ENCODE data around the gene CNOT4. TPM values are rescaled to one million over a fixed set of nuclear protein-coding genes. Genes with fewer than 3 reads are reported as not detected.

The CNOT4 gene
- polyA plus RNA-seq, 2 of the 4 experiments (the other 2 are of a cell fraction), result 10.0 to 16.4 TPM

DNA sequence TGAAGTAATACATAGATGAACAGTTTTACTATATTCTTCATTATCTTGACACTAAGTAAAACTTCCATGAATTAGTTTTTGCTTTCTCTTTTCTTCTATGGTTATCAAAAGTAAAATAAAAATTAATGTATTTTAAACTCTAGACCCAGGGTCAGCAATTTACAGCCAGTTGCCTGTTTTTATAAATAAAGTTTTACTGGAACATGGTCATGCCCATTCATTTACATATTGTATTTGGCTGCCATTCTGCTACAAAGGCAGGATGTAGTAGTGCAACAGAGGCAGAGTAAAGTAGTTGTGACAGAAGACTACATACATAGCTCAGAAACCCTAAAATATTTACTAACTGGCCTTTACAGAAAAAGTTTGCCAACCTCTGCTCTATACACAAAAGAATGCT is 98.8 kb downstream of the CNOT4 start:
- ChIA-PET POLR2A (no interaction called here), CTCF (interaction anchor here (1.4 kb wide), 1 partner anchor 75 kb away, joined by 4 read pairs; no protein-coding TSS in a partner anchor)
- Histone ChIP-seq H3K9me3 (no peaks in the 10 kb centered on the region), H3K4me3 (no peak overlapping the region), H3K27ac (no peak overlapping the region), H3K4me1 (no peaks in the 10 kb centered on the region), H3K4me2 (no peak overlapping the region)
- ATAC-seq, result no peak
- no peak for DNase-seq (ENCODE audit: low read depth in 1 of 2, low spot score in 1 of 2)
- TF ChIP-seq, protein P1, sequence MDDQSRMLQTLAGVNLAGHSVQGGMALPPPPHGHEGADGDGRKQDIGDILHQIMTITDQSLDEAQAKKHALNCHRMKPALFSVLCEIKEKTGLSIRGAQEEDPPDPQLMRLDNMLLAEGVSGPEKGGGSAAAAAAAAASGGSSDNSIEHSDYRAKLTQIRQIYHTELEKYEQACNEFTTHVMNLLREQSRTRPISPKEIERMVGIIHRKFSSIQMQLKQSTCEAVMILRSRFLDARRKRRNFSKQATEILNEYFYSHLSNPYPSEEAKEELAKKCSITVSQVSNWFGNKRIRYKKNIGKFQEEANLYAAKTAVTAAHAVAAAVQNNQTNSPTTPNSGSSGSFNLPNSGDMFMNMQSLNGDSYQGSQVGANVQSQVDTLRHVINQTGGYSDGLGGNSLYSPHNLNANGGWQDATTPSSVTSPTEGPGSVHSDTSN (IDR thresholded peaks at IDR 0.05), result no peak
- TF ChIP-seq HOXB13 (CRISPR knock-in tag; IDR thresholded peaks at IDR 0.05; ENCODE audit: low read depth) (no peak), GATA3 (IDR thresholded peaks at IDR 0.05; ENCODE audit: borderline replicate concordance) (no peak), TP53 (CRISPR knock-in tag; IDR thresholded peaks at IDR 0.05) (no peak), RCOR1 (IDR thresholded peaks at IDR 0.05; ENCODE audit: low read depth, low read length) (no peak), FOSB (CRISPR knock-in tag; IDR thresholded peaks at IDR 0.05) (no peak), ZC3H11A (IDR thresholded peaks at IDR 0.05) (no peak), CHD4 (IDR thresholded peaks at IDR 0.05; ENCODE audit: borderline replicate concordance) (no peak), POLR2AphosphoS2 (conservative IDR thresholded peaks at IDR 0.05; ENCODE audit: low read length) (no peak), KDM1A (IDR thresholded peaks at IDR 0.05; ENCODE audit: low read depth) (no peak)
- TF ChIP-seq, protein P2, sequence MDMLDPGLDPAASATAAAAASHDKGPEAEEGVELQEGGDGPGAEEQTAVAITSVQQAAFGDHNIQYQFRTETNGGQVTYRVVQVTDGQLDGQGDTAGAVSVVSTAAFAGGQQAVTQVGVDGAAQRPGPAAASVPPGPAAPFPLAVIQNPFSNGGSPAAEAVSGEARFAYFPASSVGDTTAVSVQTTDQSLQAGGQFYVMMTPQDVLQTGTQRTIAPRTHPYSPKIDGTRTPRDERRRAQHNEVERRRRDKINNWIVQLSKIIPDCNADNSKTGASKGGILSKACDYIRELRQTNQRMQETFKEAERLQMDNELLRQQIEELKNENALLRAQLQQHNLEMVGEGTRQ (IDR thresholded peaks at IDR 0.05), result no peak
- TF ChIP-seq, protein P3, sequence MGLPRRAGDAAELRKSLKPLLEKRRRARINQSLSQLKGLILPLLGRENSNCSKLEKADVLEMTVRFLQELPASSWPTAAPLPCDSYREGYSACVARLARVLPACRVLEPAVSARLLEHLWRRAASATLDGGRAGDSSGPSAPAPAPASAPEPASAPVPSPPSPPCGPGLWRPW (IDR thresholded peaks at IDR 0.05), result no peak
- no peak for FAIRE-seq

DNA sequence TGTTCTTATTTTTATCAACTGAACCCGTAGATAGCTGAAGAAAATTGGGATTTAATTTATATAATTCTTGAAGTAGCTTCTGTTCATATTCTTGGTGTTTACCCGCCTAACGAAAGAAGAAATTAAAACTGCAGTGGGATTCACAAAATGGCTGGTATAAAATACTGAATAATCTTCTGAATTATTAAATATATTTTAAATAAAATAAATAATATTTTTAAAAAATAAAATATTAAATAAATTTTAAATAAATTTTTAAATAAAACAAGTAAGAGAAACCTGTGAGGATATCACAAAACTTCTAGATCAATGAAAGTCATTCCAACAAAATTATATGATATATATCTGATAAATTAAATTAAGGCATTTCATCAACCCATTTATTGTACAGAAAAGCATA is 99.4 kb downstream of the CNOT4 start:
- no peak overlapping the region for H3K4me3 ChIP-seq
- H3K4me2 ChIP-seq, result no peak overlapping the region
- ChIA-PET POLR2A (interaction anchor here (0.7 kb wide), 1 partner anchor 8 kb away, joined by 5 read pairs; no protein-coding TSS in a partner anchor), CTCF (interaction anchor here (1.1 to 1.4 kb wide), 2 partner anchors 75 to 129 kb away, joined by 3 to 4 read pairs; no protein-coding TSS in a partner anchor)
- TF ChIP-seq EHMT2 (IDR thresholded peaks at IDR 0.05; ENCODE audit: low read depth) (no peak), NFE2L2 (conservative IDR thresholded peaks at IDR 0.05; ENCODE audit: low read length) (no peak), CEBPB (IDR thresholded peaks at IDR 0.05) (no peak)
- TF ChIP-seq, protein P1 (IDR thresholded peaks at IDR 0.05), result no peak
- TF ChIP-seq, protein P4, sequence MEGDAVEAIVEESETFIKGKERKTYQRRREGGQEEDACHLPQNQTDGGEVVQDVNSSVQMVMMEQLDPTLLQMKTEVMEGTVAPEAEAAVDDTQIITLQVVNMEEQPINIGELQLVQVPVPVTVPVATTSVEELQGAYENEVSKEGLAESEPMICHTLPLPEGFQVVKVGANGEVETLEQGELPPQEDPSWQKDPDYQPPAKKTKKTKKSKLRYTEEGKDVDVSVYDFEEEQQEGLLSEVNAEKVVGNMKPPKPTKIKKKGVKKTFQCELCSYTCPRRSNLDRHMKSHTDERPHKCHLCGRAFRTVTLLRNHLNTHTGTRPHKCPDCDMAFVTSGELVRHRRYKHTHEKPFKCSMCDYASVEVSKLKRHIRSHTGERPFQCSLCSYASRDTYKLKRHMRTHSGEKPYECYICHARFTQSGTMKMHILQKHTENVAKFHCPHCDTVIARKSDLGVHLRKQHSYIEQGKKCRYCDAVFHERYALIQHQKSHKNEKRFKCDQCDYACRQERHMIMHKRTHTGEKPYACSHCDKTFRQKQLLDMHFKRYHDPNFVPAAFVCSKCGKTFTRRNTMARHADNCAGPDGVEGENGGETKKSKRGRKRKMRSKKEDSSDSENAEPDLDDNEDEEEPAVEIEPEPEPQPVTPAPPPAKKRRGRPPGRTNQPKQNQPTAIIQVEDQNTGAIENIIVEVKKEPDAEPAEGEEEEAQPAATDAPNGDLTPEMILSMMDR (IDR thresholded peaks at IDR 0.05), result no peak
- FAIRE-seq (no peak), DNase-seq (ENCODE audit: low read depth in 1 of 2, low spot score in 1 of 2) (no peak), ATAC-seq (no peak)
- 92% methylated on average over 3 of the region's 3 CpGs for WGBS (ENCODE audit: missing lambda C conversion rate)
- no peak overlapping the region for H3K27ac ChIP-seq
- no peaks in the 10 kb centered on the region for H3K4me1 ChIP-seq
- no peaks in the 10 kb centered on the region for H3K9me3 ChIP-seq

DNA sequence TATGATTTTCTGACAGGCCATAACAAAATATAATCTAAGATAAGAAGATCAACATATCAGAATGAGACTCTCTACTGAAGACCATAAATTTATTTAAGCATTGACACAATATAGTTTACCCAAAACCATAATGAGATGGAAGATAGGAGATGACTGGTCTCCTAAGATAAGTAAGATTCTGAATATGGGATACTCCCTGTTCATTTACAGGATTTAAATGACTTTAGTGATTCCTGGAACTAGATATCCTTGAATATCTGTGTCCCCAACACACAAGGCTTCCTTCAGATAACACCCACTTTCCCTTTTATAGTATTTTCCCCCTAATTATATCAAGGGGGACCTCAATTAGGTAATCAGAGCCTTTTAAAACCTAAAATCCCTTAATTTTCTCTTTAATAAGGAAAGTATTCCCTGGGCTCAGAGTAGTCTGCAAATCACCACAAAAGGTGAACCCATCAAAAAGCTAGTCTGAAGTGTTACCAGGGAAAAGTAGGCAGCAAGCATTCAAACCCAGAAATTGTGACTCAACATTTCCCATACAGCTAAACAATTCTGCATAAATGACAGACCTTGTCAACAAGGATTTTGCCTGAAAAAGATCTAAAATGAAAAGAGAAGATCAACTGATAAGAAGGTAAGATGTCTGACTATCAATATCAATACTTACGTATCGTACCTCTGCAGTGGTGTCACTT is 99.9 kb downstream of the CNOT4 start:
- no peaks in the 10 kb centered on the region for H3K4me1 ChIP-seq
- no peak overlapping the region for H3K4me2 ChIP-seq
- CTCF ChIA-PET, result interaction anchor here (1.1 kb wide), 1 partner anchor 129 kb away, joined by 3 read pairs; no protein-coding TSS in a partner anchor
- no peaks in the 10 kb centered on the region for H3K9me3 ChIP-seq
- ATAC-seq, result no peak
- no peak for DNase-seq (ENCODE audit: low read depth in 1 of 2, low spot score in 1 of 2)
- no peak for FAIRE-seq
- POLR2A ChIA-PET, result interaction anchor here (0.7 kb wide), 1 partner anchor 9 kb away, joined by 5 read pairs; no protein-coding TSS in a partner anchor
- WGBS (ENCODE audit: missing lambda C conversion rate), result 94% methylated on average over 2 of the region's 2 CpGs
- H3K27ac ChIP-seq, result no peak overlapping the region
- no peak overlapping the region for H3K4me3 ChIP-seq
- TF ChIP-seq RARB (CRISPR knock-in tag; IDR thresholded peaks at IDR 0.05) (no peak), RFX5 (IDR thresholded peaks at IDR 0.05) (no peak), MYC (IDR thresholded peaks at IDR 0.05; ENCODE audit: borderline replicate concordance, low read length) (no peak), POLR2AphosphoS2 (conservative IDR thresholded peaks at IDR 0.05; ENCODE audit: low read length) (no peak), CBX8 (IDR thresholded peaks at IDR 0.05) (no peak), JUNB (IDR thresholded peaks at IDR 0.05) (no peak), GATA3 (IDR thresholded peaks at IDR 0.05; ENCODE audit: borderline replicate concordance) (no peak), EHMT2 (IDR thresholded peaks at IDR 0.05; ENCODE audit: low read depth) (no peak), PHF8 (IDR thresholded peaks at IDR 0.05; ENCODE audit: borderline replicate concordance, low read depth) (no peak)
- TF ChIP-seq, protein P5, sequence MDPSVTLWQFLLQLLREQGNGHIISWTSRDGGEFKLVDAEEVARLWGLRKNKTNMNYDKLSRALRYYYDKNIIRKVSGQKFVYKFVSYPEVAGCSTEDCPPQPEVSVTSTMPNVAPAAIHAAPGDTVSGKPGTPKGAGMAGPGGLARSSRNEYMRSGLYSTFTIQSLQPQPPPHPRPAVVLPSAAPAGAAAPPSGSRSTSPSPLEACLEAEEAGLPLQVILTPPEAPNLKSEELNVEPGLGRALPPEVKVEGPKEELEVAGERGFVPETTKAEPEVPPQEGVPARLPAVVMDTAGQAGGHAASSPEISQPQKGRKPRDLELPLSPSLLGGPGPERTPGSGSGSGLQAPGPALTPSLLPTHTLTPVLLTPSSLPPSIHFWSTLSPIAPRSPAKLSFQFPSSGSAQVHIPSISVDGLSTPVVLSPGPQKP (IDR thresholded peaks at IDR 0.05; ENCODE audit: low read depth, low read length), result no peak
- TF ChIP-seq, protein P6, sequence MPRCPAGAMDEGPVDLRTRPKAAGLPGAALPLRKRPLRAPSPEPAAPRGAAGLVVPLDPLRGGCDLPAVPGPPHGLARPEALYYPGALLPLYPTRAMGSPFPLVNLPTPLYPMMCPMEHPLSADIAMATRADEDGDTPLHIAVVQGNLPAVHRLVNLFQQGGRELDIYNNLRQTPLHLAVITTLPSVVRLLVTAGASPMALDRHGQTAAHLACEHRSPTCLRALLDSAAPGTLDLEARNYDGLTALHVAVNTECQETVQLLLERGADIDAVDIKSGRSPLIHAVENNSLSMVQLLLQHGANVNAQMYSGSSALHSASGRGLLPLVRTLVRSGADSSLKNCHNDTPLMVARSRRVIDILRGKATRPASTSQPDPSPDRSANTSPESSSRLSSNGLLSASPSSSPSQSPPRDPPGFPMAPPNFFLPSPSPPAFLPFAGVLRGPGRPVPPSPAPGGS (IDR thresholded peaks at IDR 0.05), result no peak
- TF ChIP-seq, protein P7, sequence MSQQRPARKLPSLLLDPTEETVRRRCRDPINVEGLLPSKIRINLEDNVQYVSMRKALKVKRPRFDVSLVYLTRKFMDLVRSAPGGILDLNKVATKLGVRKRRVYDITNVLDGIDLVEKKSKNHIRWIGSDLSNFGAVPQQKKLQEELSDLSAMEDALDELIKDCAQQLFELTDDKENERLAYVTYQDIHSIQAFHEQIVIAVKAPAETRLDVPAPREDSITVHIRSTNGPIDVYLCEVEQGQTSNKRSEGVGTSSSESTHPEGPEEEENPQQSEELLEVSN (IDR thresholded peaks at IDR 0.05; ENCODE audit: borderline replicate concordance, low read depth), result no peak
